ENCODE results near the gene METTL14. TPM values are rescaled to one million over a fixed set of nuclear protein-coding genes. Genes with fewer than 3 reads are reported as not detected.
A peak's percentile ranks its signal among the peaks of the same experiment; 100 is the strongest.
"Not testable (repeated sequence)": the region's sequence is repeated elsewhere in the genome, so short reads cannot be mapped to it uniquely, and the experiment has no call there.

The METTL14 gene
- 46.4 TPM for total RNA-seq (ENCODE audit: unreplicated experiment)
- long read RNA-seq, full-length matches to known transcripts: 8 of 12 reads
- long read RNA-seq, partial matches to known transcripts: 3 of 12 reads
- long read RNA-seq, other reads (novel, unspliced or antisense): 1 of 12 reads

- DNase-seq: peak; percentile 97
- TF ChIP-seq, protein P1, sequence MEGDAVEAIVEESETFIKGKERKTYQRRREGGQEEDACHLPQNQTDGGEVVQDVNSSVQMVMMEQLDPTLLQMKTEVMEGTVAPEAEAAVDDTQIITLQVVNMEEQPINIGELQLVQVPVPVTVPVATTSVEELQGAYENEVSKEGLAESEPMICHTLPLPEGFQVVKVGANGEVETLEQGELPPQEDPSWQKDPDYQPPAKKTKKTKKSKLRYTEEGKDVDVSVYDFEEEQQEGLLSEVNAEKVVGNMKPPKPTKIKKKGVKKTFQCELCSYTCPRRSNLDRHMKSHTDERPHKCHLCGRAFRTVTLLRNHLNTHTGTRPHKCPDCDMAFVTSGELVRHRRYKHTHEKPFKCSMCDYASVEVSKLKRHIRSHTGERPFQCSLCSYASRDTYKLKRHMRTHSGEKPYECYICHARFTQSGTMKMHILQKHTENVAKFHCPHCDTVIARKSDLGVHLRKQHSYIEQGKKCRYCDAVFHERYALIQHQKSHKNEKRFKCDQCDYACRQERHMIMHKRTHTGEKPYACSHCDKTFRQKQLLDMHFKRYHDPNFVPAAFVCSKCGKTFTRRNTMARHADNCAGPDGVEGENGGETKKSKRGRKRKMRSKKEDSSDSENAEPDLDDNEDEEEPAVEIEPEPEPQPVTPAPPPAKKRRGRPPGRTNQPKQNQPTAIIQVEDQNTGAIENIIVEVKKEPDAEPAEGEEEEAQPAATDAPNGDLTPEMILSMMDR (IDR thresholded peaks at IDR 0.05; ENCODE audit: partially characterized antibody, unreplicated experiment): no peak
- H3K27ac Mint-ChIP-seq (ENCODE audit: unreplicated experiment): peak within 1 kb of the TSS; percentile 85
Observed at GRCh38 chr4:118684873-118685811, at the start of gene METTL14. Gene METTL14 (plus strand): TSS chr4:118685392. CDS start chr4:118685535, 143 bp downstream.

GRCh38 chr4:118636126-118636525, 49.1 kb upstream of the METTL14 start:
- not testable (repeated sequence) for H3K27ac Mint-ChIP-seq (ENCODE audit: unreplicated experiment); H3K9me3 Mint-ChIP-seq (ENCODE audit: unreplicated experiment); H3K27me3 Mint-ChIP-seq (ENCODE audit: unreplicated experiment); H3K36me3 Mint-ChIP-seq (ENCODE audit: unreplicated experiment); H3K4me1 Mint-ChIP-seq (ENCODE audit: low read depth, unreplicated experiment); H3K4me3 Mint-ChIP-seq (ENCODE audit: unreplicated experiment); DNase-seq

More at GRCh38 chr4:118684873-118685811, at the start of gene METTL14:
- H3K4me1 Mint-ChIP-seq (ENCODE audit: low read depth, unreplicated experiment): peaks cover 5% of the 10 kb centered on the region
- H3K9me3 Mint-ChIP-seq (ENCODE audit: unreplicated experiment): peaks cover 1% of the 10 kb centered on the region
- peak within 1 kb of the TSS; percentile 96 for H3K4me3 Mint-ChIP-seq (ENCODE audit: unreplicated experiment)
- H3K36me3 Mint-ChIP-seq (ENCODE audit: unreplicated experiment): no peaks in the 10 kb centered on the region
- no peaks in the 10 kb centered on the region for H3K27me3 Mint-ChIP-seq (ENCODE audit: unreplicated experiment)

- not testable (repeated sequence) for H3K27ac Mint-ChIP-seq (ENCODE audit: unreplicated experiment); H3K9me3 Mint-ChIP-seq (ENCODE audit: unreplicated experiment); H3K27me3 Mint-ChIP-seq (ENCODE audit: unreplicated experiment); H3K36me3 Mint-ChIP-seq (ENCODE audit: unreplicated experiment); H3K4me3 Mint-ChIP-seq (ENCODE audit: unreplicated experiment); H3K4me1 Mint-ChIP-seq (ENCODE audit: low read depth, unreplicated experiment)
- peak; percentile 37 for DNase-seq
Observed at GRCh38 chr4:118664665-118665064, 20.5 kb upstream of the METTL14 start.

GRCh38 chr4:118669220-118669619, 16.0 kb upstream of the METTL14 start:
- H3K27ac Mint-ChIP-seq (ENCODE audit: unreplicated experiment); H3K4me1 Mint-ChIP-seq (ENCODE audit: low read depth, unreplicated experiment); DNase-seq; H3K4me3 Mint-ChIP-seq (ENCODE audit: unreplicated experiment); H3K27me3 Mint-ChIP-seq (ENCODE audit: unreplicated experiment); H3K36me3 Mint-ChIP-seq (ENCODE audit: unreplicated experiment); H3K9me3 Mint-ChIP-seq (ENCODE audit: unreplicated experiment): not testable (repeated sequence)

- not testable (repeated sequence) for H3K4me3 Mint-ChIP-seq (ENCODE audit: unreplicated experiment); H3K4me1 Mint-ChIP-seq (ENCODE audit: low read depth, unreplicated experiment); H3K36me3 Mint-ChIP-seq (ENCODE audit: unreplicated experiment); DNase-seq; H3K27ac Mint-ChIP-seq (ENCODE audit: unreplicated experiment); H3K27me3 Mint-ChIP-seq (ENCODE audit: unreplicated experiment); H3K9me3 Mint-ChIP-seq (ENCODE audit: unreplicated experiment)
Observed at GRCh38 chr4:118670968-118671367, 14.2 kb upstream of the METTL14 start.

DNA sequence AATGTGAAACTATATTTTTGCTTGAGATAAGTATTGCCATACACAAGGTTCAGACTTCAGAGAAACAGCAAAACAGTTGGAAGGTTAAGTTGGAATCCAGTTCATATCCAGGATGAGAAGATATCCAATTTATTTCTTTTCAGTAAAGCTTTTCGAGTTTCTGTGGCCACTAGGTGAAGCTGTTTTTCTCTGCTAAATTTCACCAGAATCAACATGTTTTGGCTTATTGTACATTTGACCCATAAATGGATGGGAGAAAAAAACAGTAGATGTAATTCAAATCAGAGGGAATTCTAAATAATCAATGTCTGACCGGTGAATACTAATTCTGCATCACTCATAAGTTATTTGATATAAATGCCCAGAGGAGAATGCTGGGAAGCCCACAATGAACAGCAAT, 9.1 kb upstream of the METTL14 start:
- Mint-ChIP-seq H3K27me3 (ENCODE audit: unreplicated experiment) (peaks cover 3% of the 10 kb centered on the region), H3K4me1 (ENCODE audit: low read depth, unreplicated experiment) (no peaks in the 10 kb centered on the region), H3K9me3 (ENCODE audit: unreplicated experiment) (no peaks in the 10 kb centered on the region), H3K4me3 (ENCODE audit: unreplicated experiment) (no peak overlapping the region), H3K27ac (ENCODE audit: unreplicated experiment) (no peak overlapping the region), H3K36me3 (ENCODE audit: unreplicated experiment) (no peaks in the 10 kb centered on the region)
- TF ChIP-seq, protein P1 (IDR thresholded peaks at IDR 0.05; ENCODE audit: partially characterized antibody, unreplicated experiment): no peak
- no peak for DNase-seq

GRCh38 chr4:118680808-118681207, 4.4 kb upstream of the METTL14 start:
- H3K36me3 Mint-ChIP-seq (ENCODE audit: unreplicated experiment): no peaks in the 10 kb centered on the region
- H3K27me3 Mint-ChIP-seq (ENCODE audit: unreplicated experiment): no peaks in the 10 kb centered on the region
- peaks cover 3% of the 10 kb centered on the region for H3K4me1 Mint-ChIP-seq (ENCODE audit: low read depth, unreplicated experiment)
- no peak overlapping the region for H3K4me3 Mint-ChIP-seq (ENCODE audit: unreplicated experiment)
- TF ChIP-seq, protein P1 (IDR thresholded peaks at IDR 0.05; ENCODE audit: partially characterized antibody, unreplicated experiment): no peak
- peaks cover 1% of the 10 kb centered on the region for H3K9me3 Mint-ChIP-seq (ENCODE audit: unreplicated experiment)
- H3K27ac Mint-ChIP-seq (ENCODE audit: unreplicated experiment): no peak overlapping the region
- DNase-seq: no peak

Data from glutamatergic neuron (in vitro differentiated cells).